ENCODE data around the gene ACSS1. TPM values are rescaled to one million over a fixed set of nuclear protein-coding genes. Genes with fewer than 3 reads are reported as not detected.

Gene ACSS1
- total and polyA plus RNA-seq, 2 experiments from 2014 or later: not detected

DNA sequence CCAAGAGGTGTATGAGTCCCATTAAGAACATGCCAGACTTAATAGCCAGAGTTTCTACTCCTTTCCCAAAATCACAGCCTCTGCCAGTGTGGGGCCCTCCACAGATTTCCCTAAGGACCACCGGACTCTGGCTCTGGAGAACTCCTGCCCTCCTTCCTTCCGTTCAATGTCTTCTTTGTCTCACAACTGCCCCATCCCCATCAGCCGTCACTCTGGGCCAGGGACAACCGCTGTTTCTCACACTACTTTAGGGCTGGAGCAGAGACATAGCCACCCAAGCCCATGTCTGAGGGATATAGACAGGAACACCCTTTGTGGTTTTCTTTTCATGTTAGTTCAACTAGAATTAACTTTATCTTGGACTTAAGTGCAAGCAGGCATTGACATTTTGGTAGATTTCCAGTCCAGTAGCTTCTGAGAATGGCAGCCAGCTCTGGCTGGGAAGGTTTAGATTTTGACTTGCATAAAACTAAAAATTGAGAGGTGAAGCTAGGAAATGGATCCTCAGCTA, 6.7 kb upstream of the ACSS1 start:
- TF ChIP-seq CTCF (IDR thresholded peaks at IDR 0.05; ENCODE audit: low read depth, low read length): no peak
- no peak for DNase-seq (ENCODE audit: low read depth in 1 of 2, low spot score in 1 of 2)
- Histone ChIP-seq H3K9me3 (ENCODE audit: low read depth) (no peaks in the 10 kb centered on the region), H3K36me3 (no peaks in the 10 kb centered on the region), H3K27ac (no peak overlapping the region), H3K27me3 (peaks cover 88% of the 10 kb centered on the region), H3K4me1 (ENCODE audit: low read depth) (no peaks in the 10 kb centered on the region), H3K4me3 (no peak overlapping the region)

GRCh38 chr20:25063981-25064380, 6.0 kb upstream of the ACSS1 start:
- H3K36me3 ChIP-seq: no peaks in the 10 kb centered on the region
- H3K4me3 ChIP-seq: no peak overlapping the region
- H3K27ac ChIP-seq: no peak overlapping the region
- H3K9me3 ChIP-seq (ENCODE audit: low read depth): no peaks in the 10 kb centered on the region
- no peak for TF ChIP-seq CTCF (IDR thresholded peaks at IDR 0.05; ENCODE audit: low read depth, low read length)
- no peak for DNase-seq (ENCODE audit: low read depth in 1 of 2, low spot score in 1 of 2)
- H3K4me1 ChIP-seq (ENCODE audit: low read depth): no peaks in the 10 kb centered on the region
- peaks cover 88% of the 10 kb centered on the region for H3K27me3 ChIP-seq

DNA sequence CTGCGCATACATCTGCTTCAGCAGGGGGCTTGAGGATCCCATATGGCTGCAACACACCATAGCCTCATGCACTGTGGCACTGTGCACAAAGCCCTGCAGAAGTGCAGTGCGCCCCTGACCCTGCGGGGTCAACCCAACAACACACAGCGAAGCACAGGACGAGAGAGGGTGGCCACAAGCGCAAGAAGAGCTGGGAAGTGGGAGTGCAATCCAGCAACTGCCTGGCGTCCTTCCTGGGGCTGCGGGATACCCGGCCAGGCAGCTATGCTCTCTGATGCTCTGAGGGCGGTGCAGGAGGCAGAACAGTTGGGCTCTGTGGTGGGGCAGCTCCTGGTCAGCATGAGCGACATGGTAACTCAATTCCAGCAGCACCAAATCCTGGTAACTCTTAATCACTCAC, 5.6 kb upstream of the ACSS1 start:
- H3K27me3 ChIP-seq: peaks cover 88% of the 10 kb centered on the region
- H3K4me1 ChIP-seq (ENCODE audit: low read depth): no peaks in the 10 kb centered on the region
- no peak overlapping the region for H3K27ac ChIP-seq
- H3K4me3 ChIP-seq: no peak overlapping the region
- H3K36me3 ChIP-seq: no peaks in the 10 kb centered on the region
- DNase-seq (ENCODE audit: low read depth in 1 of 2, low spot score in 1 of 2): no peak
- no peak for TF ChIP-seq CTCF (IDR thresholded peaks at IDR 0.05; ENCODE audit: low read depth, low read length)
- H3K9me3 ChIP-seq (ENCODE audit: low read depth): no peaks in the 10 kb centered on the region

DNA sequence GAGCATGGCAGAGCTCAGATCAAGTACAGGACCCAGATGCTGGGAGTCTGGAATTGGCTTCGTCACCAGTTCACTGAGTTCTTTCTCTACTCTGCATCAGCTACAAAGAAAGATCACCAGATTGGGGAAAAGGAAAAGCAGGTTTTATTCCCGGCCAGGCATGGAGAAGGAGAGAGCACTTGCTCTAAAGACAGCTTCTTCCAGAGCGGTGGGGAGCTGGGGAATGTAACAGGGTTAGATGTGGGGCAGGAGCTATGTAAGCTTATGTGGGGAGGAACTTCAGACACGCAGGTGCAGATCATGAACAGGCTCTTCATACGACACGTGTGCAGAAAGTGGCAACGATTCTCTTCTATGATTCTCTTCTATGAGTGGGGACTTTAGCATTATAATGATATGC, 4.9 kb upstream of the ACSS1 start:
- no peak for DNase-seq (ENCODE audit: low read depth in 1 of 2, low spot score in 1 of 2)
- Histone ChIP-seq H3K27ac (no peak overlapping the region), H3K9me3 (ENCODE audit: low read depth) (no peaks in the 10 kb centered on the region), H3K36me3 (no peaks in the 10 kb centered on the region), H3K4me1 (ENCODE audit: low read depth) (no peaks in the 10 kb centered on the region), H3K27me3 (peaks cover 88% of the 10 kb centered on the region), H3K4me3 (no peak overlapping the region)
- TF ChIP-seq CTCF (IDR thresholded peaks at IDR 0.05; ENCODE audit: low read depth, low read length): no peak

GRCh38 chr20:25061821-25062530, 4.0 kb upstream of the ACSS1 start:
- Histone ChIP-seq H3K4me1 (ENCODE audit: low read depth) (no peaks in the 10 kb centered on the region), H3K36me3 (no peaks in the 10 kb centered on the region), H3K27ac (no peak overlapping the region), H3K4me3 (no peak overlapping the region), H3K27me3 (peaks cover 96% of the 10 kb centered on the region), H3K9me3 (ENCODE audit: low read depth) (no peaks in the 10 kb centered on the region)
- no peak for TF ChIP-seq CTCF (IDR thresholded peaks at IDR 0.05; ENCODE audit: low read depth, low read length)
- DNase-seq (ENCODE audit: low read depth in 1 of 2, low spot score in 1 of 2): no peak

Measured in cardiac muscle cell (in vitro differentiated cells and primary cell).